ENCODE results near the gene AFDN. TPM values are rescaled to one million over a fixed set of nuclear protein-coding genes. Genes with fewer than 3 reads are reported as not detected.

Gene AFDN
- total and polyA plus RNA-seq, 2 experiments from 2014 or later = 119 to 299 TPM

GRCh38 chr6:167850782-167851181 lies 24.1 kb downstream of the AFDN start:
- Histone ChIP-seq H3K36me3 (no peaks in the 10 kb centered on the region), H3K4me3 (no peak overlapping the region), H3K9me3 (ENCODE audit: low read depth) (no peaks in the 10 kb centered on the region), H3K4me1 (ENCODE audit: low read depth) (peaks cover 62% of the 10 kb centered on the region), H3K27me3 (no peaks in the 10 kb centered on the region), H3K27ac (peak overlapping the region; percentile 97)
- no peak for DNase-seq (ENCODE audit: low read depth in 1 of 2, low spot score in 1 of 2)
- no peak for TF ChIP-seq CTCF (IDR thresholded peaks at IDR 0.05; ENCODE audit: low read depth, low read length)

DNA sequence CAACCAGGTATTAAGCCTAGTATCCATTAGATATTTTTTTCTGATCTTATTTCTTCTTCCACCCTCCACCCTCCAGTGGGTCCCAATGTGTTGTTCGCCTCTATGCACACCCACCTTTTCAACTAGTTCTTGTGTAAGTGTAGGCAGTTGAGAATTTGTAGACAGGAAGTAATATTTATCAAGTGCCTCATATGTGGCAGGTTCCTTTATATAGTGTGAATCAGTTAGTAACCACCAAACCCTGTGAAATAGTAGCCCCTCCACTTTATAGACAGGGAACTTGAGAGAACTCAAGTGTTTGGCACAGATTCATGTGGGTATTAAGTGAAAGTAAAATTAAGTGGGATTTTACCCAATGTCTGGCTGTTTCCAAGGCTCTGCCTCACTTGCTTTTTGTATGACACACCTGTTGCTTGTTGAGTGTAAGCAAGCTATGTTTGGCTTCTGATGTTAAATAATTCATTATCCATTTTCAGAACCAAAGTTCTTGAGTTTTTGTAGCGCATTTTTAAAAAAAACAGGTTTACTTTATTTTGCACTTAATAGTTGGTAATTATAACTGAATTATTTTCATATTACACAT lies 24.8 kb downstream of the AFDN start:
- no peak overlapping the region for H3K4me3 ChIP-seq
- no peak for TF ChIP-seq CTCF (IDR thresholded peaks at IDR 0.05; ENCODE audit: low read depth, low read length)
- H3K27ac ChIP-seq = peak overlapping the region; percentile 97
- H3K4me1 ChIP-seq (ENCODE audit: low read depth) = peaks cover 65% of the 10 kb centered on the region
- H3K9me3 ChIP-seq (ENCODE audit: low read depth) = no peaks in the 10 kb centered on the region
- no peaks in the 10 kb centered on the region for H3K36me3 ChIP-seq
- no peak for DNase-seq (ENCODE audit: low read depth in 1 of 2, low spot score in 1 of 2)
- H3K27me3 ChIP-seq = no peaks in the 10 kb centered on the region

- H3K4me3 ChIP-seq = no peak overlapping the region
- H3K27ac ChIP-seq = peak overlapping the region; percentile 82
- no peaks in the 10 kb centered on the region for H3K27me3 ChIP-seq
- DNase-seq (ENCODE audit: low read depth in 1 of 2, low spot score in 1 of 2) = peak in 1 of 2 donors; percentile 93
- peaks cover 74% of the 10 kb centered on the region for H3K4me1 ChIP-seq (ENCODE audit: low read depth)
- TF ChIP-seq CTCF (IDR thresholded peaks at IDR 0.05; ENCODE audit: low read depth, low read length) = no peak
- no peaks in the 10 kb centered on the region for H3K36me3 ChIP-seq
- H3K9me3 ChIP-seq (ENCODE audit: low read depth) = no peaks in the 10 kb centered on the region
Measured at GRCh38 chr6:167855825-167856425, 29.2 kb downstream of the AFDN start.

DNA sequence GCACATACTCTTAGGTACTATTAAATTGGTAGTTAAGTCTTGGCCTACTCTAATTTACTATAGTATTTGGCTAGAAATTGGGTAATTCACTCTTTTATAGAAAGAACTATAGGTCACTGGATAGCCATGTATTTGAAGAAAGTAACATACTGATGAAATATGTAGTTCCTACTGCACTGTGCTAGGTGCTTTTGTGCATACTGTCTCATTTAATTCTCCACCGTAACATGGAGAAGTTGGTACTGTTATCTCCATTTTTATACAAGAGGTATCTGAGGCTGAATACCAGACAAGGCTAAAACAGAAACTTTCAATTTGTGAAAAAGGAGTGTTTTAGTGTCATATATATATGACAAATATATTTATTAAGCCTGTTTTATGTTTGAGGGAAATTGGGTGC lies 29.8 kb downstream of the AFDN start:
- no peaks in the 10 kb centered on the region for H3K36me3 ChIP-seq
- no peak for DNase-seq (ENCODE audit: low read depth in 1 of 2, low spot score in 1 of 2)
- H3K27me3 ChIP-seq = no peaks in the 10 kb centered on the region
- H3K4me3 ChIP-seq = no peak overlapping the region
- H3K9me3 ChIP-seq (ENCODE audit: low read depth) = no peaks in the 10 kb centered on the region
- peak overlapping the region; percentile 82 for H3K27ac ChIP-seq
- peaks cover 74% of the 10 kb centered on the region for H3K4me1 ChIP-seq (ENCODE audit: low read depth)
- TF ChIP-seq CTCF (IDR thresholded peaks at IDR 0.05; ENCODE audit: low read depth, low read length) = no peak

- Histone ChIP-seq H3K36me3 (no peaks in the 10 kb centered on the region), H3K9me3 (ENCODE audit: low read depth) (no peaks in the 10 kb centered on the region), H3K4me1 (ENCODE audit: low read depth) (peaks cover 74% of the 10 kb centered on the region), H3K27me3 (no peaks in the 10 kb centered on the region), H3K4me3 (no peak overlapping the region), H3K27ac (peak overlapping the region; percentile 82)
- no peak for TF ChIP-seq CTCF (IDR thresholded peaks at IDR 0.05; ENCODE audit: low read depth, low read length)
- DNase-seq (ENCODE audit: low read depth in 1 of 2, low spot score in 1 of 2) = peak; percentile 49 to 87
Measured at GRCh38 chr6:167856999-167857660, 30.4 kb downstream of the AFDN start.

All from cardiac muscle cell (in vitro differentiated cells and primary cell).